Measurements from ENCODE around the gene NOP14.
"Not testable (repeated sequence)": the region's sequence is repeated elsewhere in the genome, so short reads cannot be mapped to it uniquely, and the experiment has no call there.

Gene NOP14

GRCh38 chr4:2923668-2924173 is 39.5 kb downstream of the NOP14 start:
- no peak for TF ChIP-seq CTCF (IDR thresholded peaks at IDR 0.05; ENCODE audit: low read depth, low read length)
- Histone ChIP-seq H3K9me3 (no peaks in the 10 kb centered on the region), H3K27me3 (no peaks in the 10 kb centered on the region), H3K4me1 (no peaks in the 10 kb centered on the region), H3K4me3 (ENCODE audit: low read depth, low read length) (no peak overlapping the region), H3K36me3 (peaks cover 24% of the 10 kb centered on the region)
- no peak for DNase-seq

- H3K4me1 ChIP-seq: no peaks in the 10 kb centered on the region
- DNase-seq: no peak
- no peak for TF ChIP-seq CTCF (IDR thresholded peaks at IDR 0.05; ENCODE audit: low read depth, low read length)
- H3K9me3 ChIP-seq: no peaks in the 10 kb centered on the region
- H3K36me3 ChIP-seq: peaks cover 21% of the 10 kb centered on the region
- H3K4me3 ChIP-seq (ENCODE audit: low read depth, low read length): no peak overlapping the region
- H3K27me3 ChIP-seq: no peaks in the 10 kb centered on the region
Observed at GRCh38 chr4:2923141-2923551, 40.1 kb downstream of the NOP14 start.

GRCh38 chr4:2922453-2923101 is 40.6 kb downstream of the NOP14 start:
- H3K4me1 ChIP-seq; H3K9me3 ChIP-seq; H3K27me3 ChIP-seq; DNase-seq; H3K4me3 ChIP-seq (ENCODE audit: low read depth, low read length): not testable (repeated sequence)
- H3K36me3 ChIP-seq: peaks cover 21% of the 10 kb centered on the region

GRCh38 chr4:2918714-2919113 is 44.5 kb downstream of the NOP14 start:
- not testable (repeated sequence) for DNase-seq; H3K4me3 ChIP-seq (ENCODE audit: low read depth, low read length); H3K9me3 ChIP-seq; H3K27me3 ChIP-seq; H3K4me1 ChIP-seq
- peaks cover 30% of the 10 kb centered on the region for H3K36me3 ChIP-seq

- DNase-seq; H3K4me3 ChIP-seq (ENCODE audit: low read depth, low read length): not testable (repeated sequence)
Observed at GRCh38 chr4:2918300-2918699, 44.9 kb downstream of the NOP14 start.

GRCh38 chr4:2916696-2917095 is 46.5 kb downstream of the NOP14 start:
- not testable (repeated sequence) for H3K4me3 ChIP-seq (ENCODE audit: low read depth, low read length); H3K9me3 ChIP-seq; DNase-seq; H3K27me3 ChIP-seq; H3K4me1 ChIP-seq
- H3K36me3 ChIP-seq: peaks cover 33% of the 10 kb centered on the region

More at GRCh38 chr4:2918300-2918699, 44.9 kb downstream of the NOP14 start:
- H3K9me3 ChIP-seq, H3K27me3 ChIP-seq, H3K4me1 ChIP-seq: not testable (repeated sequence)
- H3K36me3 ChIP-seq: peaks cover 28% of the 10 kb centered on the region

- no peaks in the 10 kb centered on the region for H3K27me3 ChIP-seq
- DNase-seq: no peak
- TF ChIP-seq CTCF (IDR thresholded peaks at IDR 0.05; ENCODE audit: low read depth, low read length): no peak
Observed at GRCh38 chr4:2915789-2916188, 47.4 kb downstream of the NOP14 start.

GRCh38 chr4:2914256-2915126 is 48.7 kb downstream of the NOP14 start:
- Histone ChIP-seq H3K27me3 (no peaks in the 10 kb centered on the region), H3K4me1 (no peaks in the 10 kb centered on the region), H3K4me3 (ENCODE audit: low read depth, low read length) (no peak overlapping the region), H3K9me3 (peaks cover 3% of the 10 kb centered on the region; the same call in 1 of the 2 replicates), H3K36me3 (peaks cover 47% of the 10 kb centered on the region)
- TF ChIP-seq CTCF (IDR thresholded peaks at IDR 0.05; ENCODE audit: low read depth, low read length): no peak
- DNase-seq: no peak

More at GRCh38 chr4:2915789-2916188, 47.4 kb downstream of the NOP14 start:
- H3K4me3 ChIP-seq (ENCODE audit: low read depth, low read length): no peak overlapping the region
- peaks cover 39% of the 10 kb centered on the region for H3K36me3 ChIP-seq
- H3K4me1 ChIP-seq: no peaks in the 10 kb centered on the region
- peaks cover 3% of the 10 kb centered on the region; the same call in 1 of the 2 replicates for H3K9me3 ChIP-seq
